Endometrial microvascular endothelial cells (primary cell): ENCODE measurements around the gene XYLT2. TPM values are rescaled to one million over a fixed set of nuclear protein-coding genes. Genes with fewer than 3 reads are reported as not detected.

ENCODE experiments used
- in situ Hi-C: cut with HindIII; loops from 2 replicates; pipeline ENCODE4 v1.10.0; 2017; ENCODE audit warnings: low sequenced_read_pairs, low pct_unique_long_range_greater_than_20kb; ENCODE audit errors: inconsistent ontology term
- total RNA-seq: library from RNA; depleted of rRNA; stranded (reverse); fragments of >200 nt; gene quantifications from one replicate; pipeline ENCODE4 v1.2.3, GENCODE V29; 2015; ENCODE audit errors: inconsistent ontology term

Gene XYLT2
- total RNA-seq, 1 donor from 2014 or later: 51.2 TPM

DNA sequence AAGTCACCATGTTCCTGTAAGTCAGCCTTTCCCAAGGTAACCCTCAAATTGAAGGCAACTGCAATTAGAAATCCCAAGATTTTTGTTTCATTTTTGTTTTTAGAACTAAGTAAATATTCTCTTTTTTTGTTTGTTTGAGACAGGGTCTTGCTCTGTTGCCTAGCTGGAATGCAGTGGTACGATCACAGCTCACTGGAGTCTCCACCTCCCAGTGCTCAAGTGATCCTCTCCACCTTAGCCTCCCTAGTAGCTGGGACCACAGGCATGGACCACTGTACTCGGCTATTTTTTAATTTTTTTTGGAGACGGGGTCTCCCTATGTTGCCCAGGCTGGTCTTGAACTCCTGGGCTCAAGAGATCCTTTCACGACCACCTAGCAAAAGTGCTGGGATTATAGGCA lies 62.0 kb downstream of the XYLT2 start:
- in situ Hi-C loops: no loop called here

Other genes with a start within 250 kb of the XYLT2 start
- 1.5 TPM for gene SAMD14, start 216.0 kb upstream of the XYLT2 start, total RNA-seq
- 28.3 TPM for gene PPP1R9B, start 195.4 kb upstream of the XYLT2 start, total RNA-seq
- gene SGCA, start 180.1 kb upstream of the XYLT2 start, total RNA-seq: not detected
- gene COL1A1, start 144.5 kb upstream of the XYLT2 start, total RNA-seq: 95.4 TPM
- gene TMEM92, start 71.7 kb upstream of the XYLT2 start, total RNA-seq: not detected
- gene MRPL27, start 27.1 kb downstream of the XYLT2 start, total RNA-seq: 132 TPM
- gene EME1, start 27.1 kb downstream of the XYLT2 start, total RNA-seq: 3.1 TPM
- 276 TPM for gene LRRC59, start 51.4 kb downstream of the XYLT2 start, total RNA-seq
- 25.8 TPM for gene ACSF2, start 80.1 kb downstream of the XYLT2 start, total RNA-seq
- gene CHAD, start 122.8 kb downstream of the XYLT2 start, total RNA-seq: not detected
- 33.2 TPM for gene RSAD1, start 132.7 kb downstream of the XYLT2 start, total RNA-seq
- gene MYCBPAP, start 162.3 kb downstream of the XYLT2 start, total RNA-seq: 5.5 TPM
- gene EPN3, start 186.6 kb downstream of the XYLT2 start, total RNA-seq: not detected
- 90.3 TPM for gene SPATA20, start 201.0 kb downstream of the XYLT2 start, total RNA-seq
- not detected for gene CACNA1G, start 214.6 kb downstream of the XYLT2 start, total RNA-seq